Choroid plexus epithelial cell (primary cell): ENCODE data around the gene OR6M1.

Experiments used
- DNase-seq: peaks from one replicate; pipeline ENCODE4 v3.0.0-alpha.2; 2010; ENCODE audit warnings: low read depth
- H3K4me3 ChIP-seq: 2 replicates; pipeline ENCODE4 v1.5.1; 2011; ENCODE audit warnings: low read depth, mild to moderate bottlenecking, control low read depth, low read length, moderate library complexity
- TF ChIP-seq, protein P1 (sequence below): conservative IDR thresholded peaks from 2 replicates; pipeline ENCODE4 v1.5.1; 2011; ENCODE audit warnings: low read depth, mild to moderate bottlenecking, control low read depth, inconsistent platforms, low read length, moderate library complexity

OR6M1 gene, protein sequence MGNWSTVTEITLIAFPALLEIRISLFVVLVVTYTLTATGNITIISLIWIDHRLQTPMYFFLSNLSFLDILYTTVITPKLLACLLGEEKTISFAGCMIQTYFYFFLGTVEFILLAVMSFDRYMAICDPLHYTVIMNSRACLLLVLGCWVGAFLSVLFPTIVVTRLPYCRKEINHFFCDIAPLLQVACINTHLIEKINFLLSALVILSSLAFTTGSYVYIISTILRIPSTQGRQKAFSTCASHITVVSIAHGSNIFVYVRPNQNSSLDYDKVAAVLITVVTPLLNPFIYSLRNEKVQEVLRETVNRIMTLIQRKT

DNA sequence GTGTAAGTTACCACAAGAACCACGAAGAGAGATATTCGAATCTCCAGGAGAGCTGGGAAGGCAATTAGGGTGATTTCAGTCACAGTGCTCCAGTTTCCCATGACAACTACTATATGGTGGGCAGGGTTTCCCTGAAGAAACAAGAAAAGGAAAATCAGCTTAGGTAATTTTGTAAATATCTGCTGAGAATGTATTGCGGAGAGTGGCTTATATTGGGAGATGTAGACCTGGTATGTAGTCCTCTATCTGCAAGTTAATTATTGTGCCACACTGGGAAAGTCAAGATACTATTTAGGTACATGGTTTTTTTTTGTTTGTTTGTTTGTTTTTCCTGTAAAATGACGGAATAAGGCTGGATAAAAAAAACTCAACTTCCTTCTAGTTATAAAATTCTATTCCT lies at the start of gene OR6M1:
Gene OR6M1, minus strand, starts transcription at position 101 of the 400 bp plus-strand sequence. Its CDS starts 0 bp downstream, at position 101.
- DNase-seq: no peak
- TF ChIP-seq, protein P1, sequence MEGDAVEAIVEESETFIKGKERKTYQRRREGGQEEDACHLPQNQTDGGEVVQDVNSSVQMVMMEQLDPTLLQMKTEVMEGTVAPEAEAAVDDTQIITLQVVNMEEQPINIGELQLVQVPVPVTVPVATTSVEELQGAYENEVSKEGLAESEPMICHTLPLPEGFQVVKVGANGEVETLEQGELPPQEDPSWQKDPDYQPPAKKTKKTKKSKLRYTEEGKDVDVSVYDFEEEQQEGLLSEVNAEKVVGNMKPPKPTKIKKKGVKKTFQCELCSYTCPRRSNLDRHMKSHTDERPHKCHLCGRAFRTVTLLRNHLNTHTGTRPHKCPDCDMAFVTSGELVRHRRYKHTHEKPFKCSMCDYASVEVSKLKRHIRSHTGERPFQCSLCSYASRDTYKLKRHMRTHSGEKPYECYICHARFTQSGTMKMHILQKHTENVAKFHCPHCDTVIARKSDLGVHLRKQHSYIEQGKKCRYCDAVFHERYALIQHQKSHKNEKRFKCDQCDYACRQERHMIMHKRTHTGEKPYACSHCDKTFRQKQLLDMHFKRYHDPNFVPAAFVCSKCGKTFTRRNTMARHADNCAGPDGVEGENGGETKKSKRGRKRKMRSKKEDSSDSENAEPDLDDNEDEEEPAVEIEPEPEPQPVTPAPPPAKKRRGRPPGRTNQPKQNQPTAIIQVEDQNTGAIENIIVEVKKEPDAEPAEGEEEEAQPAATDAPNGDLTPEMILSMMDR: no peak
- H3K4me3 ChIP-seq: no peak within 1 kb of the TSS

DNA sequence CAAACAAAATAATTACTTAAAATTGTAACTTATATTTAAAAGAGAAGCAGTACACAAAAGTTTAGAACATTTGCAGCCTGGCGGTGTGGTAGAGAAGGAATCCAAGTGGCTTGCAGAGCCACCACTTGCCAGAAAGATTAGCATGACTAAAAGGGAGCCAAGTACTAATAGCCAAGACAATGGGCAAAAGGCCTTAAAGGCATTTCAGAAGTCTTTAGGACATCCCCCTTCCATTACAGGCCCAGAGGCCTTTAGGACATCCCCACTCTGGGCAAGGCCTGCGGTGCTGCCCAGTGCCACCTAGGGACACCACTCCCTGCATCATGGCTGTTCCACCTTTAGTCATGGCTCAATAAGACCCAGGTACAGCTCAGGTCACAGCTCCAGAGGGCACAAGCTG lies 46.9 kb upstream of the OR6M1 start:
- TF ChIP-seq, protein P1: no peak
- no peak for DNase-seq

DNA sequence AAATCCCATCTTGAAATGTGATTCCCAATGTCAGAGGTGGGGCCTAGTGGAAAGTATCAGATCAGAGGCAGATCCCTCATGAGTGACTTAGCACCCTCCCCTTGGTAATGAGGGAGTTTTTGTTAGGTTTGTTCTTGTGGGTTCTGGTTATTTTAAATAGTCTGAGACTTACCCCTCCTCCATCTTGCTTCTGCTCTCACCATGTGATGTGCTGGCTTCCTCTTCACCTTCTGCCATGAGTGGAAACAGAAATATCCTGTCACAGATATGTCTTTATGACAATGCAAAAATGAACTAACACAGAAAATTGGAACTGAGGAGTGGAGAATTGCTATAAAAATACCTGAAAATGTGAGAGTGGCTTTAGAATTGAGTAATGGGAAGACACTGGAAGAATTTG lies 46.2 kb upstream of the OR6M1 start:
- no peak overlapping the region for H3K4me3 ChIP-seq
- DNase-seq: no peak
- TF ChIP-seq, protein P1: no peak

More for the DNA sequence above, 46.9 kb upstream of the OR6M1 start:
- H3K4me3 ChIP-seq: no peak overlapping the region

DNA sequence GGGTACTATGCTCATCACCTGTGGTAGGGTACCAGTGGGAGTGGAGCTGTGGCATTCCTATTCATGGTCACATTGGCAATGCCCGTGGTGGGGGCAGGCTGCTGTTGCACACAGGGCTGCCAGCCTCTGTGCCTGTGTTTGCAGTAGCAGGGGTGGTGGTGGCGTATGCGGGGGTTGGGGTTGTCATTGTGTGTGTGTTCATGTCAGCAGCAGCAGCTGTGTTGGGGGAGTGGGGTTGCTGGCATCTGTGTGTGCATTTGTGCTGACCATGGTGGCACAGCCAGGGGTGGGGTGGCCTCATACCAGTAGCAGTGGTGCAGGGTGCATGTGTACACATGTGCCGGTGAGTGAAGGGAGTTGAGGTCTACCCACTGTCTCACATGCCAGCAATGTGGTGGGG lies 45.0 kb upstream of the OR6M1 start:
- no peak for DNase-seq
- H3K4me3 ChIP-seq: no peak overlapping the region
- TF ChIP-seq, protein P1: no peak

DNA sequence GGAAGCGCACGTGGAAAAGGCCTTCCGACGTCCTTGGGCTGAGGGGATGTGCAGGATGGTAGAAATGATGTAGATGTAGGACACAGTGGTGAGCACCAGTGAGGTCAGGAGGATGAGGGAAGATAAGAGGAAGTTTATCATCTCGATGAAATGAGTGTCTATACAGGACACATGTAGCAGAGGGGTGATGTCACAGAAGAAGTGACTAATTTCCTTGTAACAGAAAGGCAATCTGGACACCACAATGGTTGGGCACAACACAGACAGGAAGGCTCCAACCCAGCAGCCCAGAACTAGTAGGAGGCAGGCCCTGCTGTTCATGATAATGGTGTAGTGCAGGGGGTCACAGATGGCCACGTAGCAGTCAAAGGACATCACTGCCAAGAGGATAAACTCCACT lies 35.0 kb upstream of the OR6M1 start:
- no peak for DNase-seq
- TF ChIP-seq, protein P1: no peak
- no peak overlapping the region for H3K4me3 ChIP-seq

DNA sequence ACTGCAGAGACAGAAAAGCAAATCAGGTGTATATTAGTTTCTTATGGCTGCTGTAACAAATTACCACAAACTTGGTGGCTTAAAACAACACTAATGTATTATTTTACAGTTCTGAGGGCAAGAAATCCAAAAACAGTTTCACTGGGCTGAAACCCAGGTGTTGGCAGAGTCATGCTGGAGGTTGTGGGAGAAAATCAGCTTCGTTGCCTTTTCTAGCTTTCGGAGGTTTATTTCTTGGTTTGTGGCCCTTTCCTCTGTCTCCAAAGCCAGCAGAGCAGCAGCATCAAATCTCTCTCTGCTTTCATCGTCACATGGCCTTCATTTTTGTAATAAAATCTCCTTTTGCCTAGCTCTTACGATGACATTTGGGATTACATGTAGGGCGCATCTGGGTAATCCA lies 33.0 kb upstream of the OR6M1 start:
- H3K4me3 ChIP-seq: no peak overlapping the region
- TF ChIP-seq, protein P1: no peak
- no peak for DNase-seq

DNA sequence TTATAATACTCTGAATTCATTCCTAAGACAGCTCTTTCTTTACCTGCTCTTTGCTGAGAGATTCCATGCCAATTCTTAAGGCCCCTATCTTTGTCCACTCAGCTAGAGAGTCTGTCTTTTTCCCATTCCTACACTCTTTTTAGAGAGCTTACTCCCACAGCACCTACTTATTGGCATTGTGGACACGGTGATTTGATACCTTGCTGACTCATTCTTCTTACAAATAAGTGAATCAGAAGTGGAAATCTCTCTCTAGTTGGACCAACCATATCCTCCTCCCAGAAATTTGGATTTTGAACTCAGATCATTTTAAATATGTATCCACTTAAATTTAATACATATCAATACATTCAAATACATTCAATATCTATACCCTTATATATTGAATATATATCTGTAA lies 32.5 kb upstream of the OR6M1 start:
- no peak overlapping the region for H3K4me3 ChIP-seq
- no peak for DNase-seq
- TF ChIP-seq, protein P1: no peak
